MCF 10A (cell line): Measurements from ENCODE around the gene B3GNT8. TPM values are rescaled to one million over a fixed set of nuclear protein-coding genes. Genes with fewer than 3 reads are reported as not detected.

Experiments used
- BruUV-seq: library from RNA; stranded (reverse); fragments of 400-500 nt; replicated peaks from 2 replicates; lab custom pipeline; 2021; lab: Mats Ljungman, UMichigan
- CTCF ChIA-PET: fragments of 300-600 bp; sonication (Branson Sonifier 250); formaldehyde crosslinking; extraction: SDS; loops from one replicate; lab custom pipeline; 2021; ENCODE audit warnings: antibody characterized with exemption, inconsistent platforms; lab: Yijun Ruan, JAX
- POLR2A ChIA-PET: fragments of 300-600, 350-650 bp; sonication (Branson Sonifier 250); formaldehyde crosslinking; extraction: SDS; loops from one replicate; lab custom pipeline; 2020; ENCODE audit warnings: antibody characterized with exemption, inconsistent platforms; lab: Yijun Ruan, JAX
- DNase-seq: peaks from one replicate; pipeline ENCODE4 v3.0.0-alpha.2; 2018; ENCODE audit not compliant: unreplicated experiment
- H3K27ac Mint-ChIP-seq: one replicate; pipeline ENCODE4 v1.8.0; 2022; ENCODE audit warnings: mild to moderate bottlenecking, low read depth, mixed read lengths; ENCODE audit not compliant: unreplicated experiment
- H3K27me3 Mint-ChIP-seq: one replicate; pipeline ENCODE4 v1.8.0; 2022; ENCODE audit warnings: mixed read lengths; ENCODE audit not compliant: insufficient read depth, unreplicated experiment
- H3K36me3 Mint-ChIP-seq: one replicate; pipeline ENCODE4 v1.8.0; 2022; ENCODE audit warnings: mild to moderate bottlenecking, moderate library complexity, mixed read lengths; ENCODE audit not compliant: insufficient read depth, unreplicated experiment
- H3K4me1 Mint-ChIP-seq: one replicate; pipeline ENCODE4 v1.8.0; 2022; ENCODE audit warnings: mixed read lengths; ENCODE audit not compliant: insufficient read depth, unreplicated experiment
- H3K4me3 Mint-ChIP-seq: one replicate; pipeline ENCODE4 v1.8.0; 2022; ENCODE audit warnings: mild to moderate bottlenecking, moderate library complexity, mixed read lengths; ENCODE audit not compliant: unreplicated experiment
- H3K9me3 Mint-ChIP-seq: one replicate; pipeline ENCODE4 v1.8.0; 2022; ENCODE audit warnings: mixed read lengths; ENCODE audit not compliant: unreplicated experiment
- intact Hi-C: fragments of 100-400 bp; cut with micrococcal nuclease; formaldehyde crosslinking; loops from 2 replicates; pipeline ENCODE4 v1.14.1; 2022
- total RNA-seq: library from RNA; stranded (reverse); gene quantifications from 2 replicates; pipeline ENCODE4 v1.2.3, GENCODE V29; 2022
- TF ChIP-seq, protein P1 (sequence below): fragments of 200-600 bp; IDR thresholded peaks from one replicate; pipeline ENCODE4 v1.8.0; 2022; ENCODE audit warnings: antibody characterized with exemption, mild to moderate bottlenecking; ENCODE audit not compliant: unreplicated experiment

B3GNT8 gene
- total RNA-seq, 1 experiment from 2014 or later, result not detected

DNA sequence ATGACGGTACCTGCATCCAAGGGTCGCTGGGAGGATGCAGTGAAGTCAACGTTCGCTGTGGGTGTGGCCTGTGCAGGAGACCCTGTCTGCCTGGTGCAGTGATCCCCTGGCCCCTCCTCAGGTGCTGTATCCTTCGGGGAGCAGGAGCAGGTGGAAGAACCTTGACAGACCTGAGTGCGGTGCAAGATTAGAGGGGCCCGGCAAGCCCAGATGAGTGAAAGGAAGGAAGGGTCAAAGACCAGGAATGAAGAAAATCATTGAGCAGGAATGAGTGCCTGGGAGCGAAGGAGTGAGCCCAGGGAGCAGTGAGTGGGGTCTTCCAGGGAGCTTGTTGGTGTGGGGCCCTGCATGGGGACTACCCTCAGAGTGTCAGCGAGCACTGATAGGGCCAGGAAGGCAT is 12.7 kb downstream of the B3GNT8 start:
- TF ChIP-seq, protein P1, sequence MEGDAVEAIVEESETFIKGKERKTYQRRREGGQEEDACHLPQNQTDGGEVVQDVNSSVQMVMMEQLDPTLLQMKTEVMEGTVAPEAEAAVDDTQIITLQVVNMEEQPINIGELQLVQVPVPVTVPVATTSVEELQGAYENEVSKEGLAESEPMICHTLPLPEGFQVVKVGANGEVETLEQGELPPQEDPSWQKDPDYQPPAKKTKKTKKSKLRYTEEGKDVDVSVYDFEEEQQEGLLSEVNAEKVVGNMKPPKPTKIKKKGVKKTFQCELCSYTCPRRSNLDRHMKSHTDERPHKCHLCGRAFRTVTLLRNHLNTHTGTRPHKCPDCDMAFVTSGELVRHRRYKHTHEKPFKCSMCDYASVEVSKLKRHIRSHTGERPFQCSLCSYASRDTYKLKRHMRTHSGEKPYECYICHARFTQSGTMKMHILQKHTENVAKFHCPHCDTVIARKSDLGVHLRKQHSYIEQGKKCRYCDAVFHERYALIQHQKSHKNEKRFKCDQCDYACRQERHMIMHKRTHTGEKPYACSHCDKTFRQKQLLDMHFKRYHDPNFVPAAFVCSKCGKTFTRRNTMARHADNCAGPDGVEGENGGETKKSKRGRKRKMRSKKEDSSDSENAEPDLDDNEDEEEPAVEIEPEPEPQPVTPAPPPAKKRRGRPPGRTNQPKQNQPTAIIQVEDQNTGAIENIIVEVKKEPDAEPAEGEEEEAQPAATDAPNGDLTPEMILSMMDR, result no peak
- peaks cover 14% of the 10 kb centered on the region for H3K4me1 Mint-ChIP-seq
- BruUV-seq, result no TSS peak
- H3K27ac Mint-ChIP-seq, result no peak overlapping the region
- H3K4me3 Mint-ChIP-seq, result no peak overlapping the region
- H3K9me3 Mint-ChIP-seq, result no peaks in the 10 kb centered on the region
- DNase-seq, result no peak
- intact Hi-C loops, result no loop called here
- POLR2A ChIA-PET, result no interaction called here
- H3K27me3 Mint-ChIP-seq, result no peaks in the 10 kb centered on the region
- CTCF ChIA-PET, result interaction anchor here (0.9 kb wide), 1 partner anchor 9 kb away, joined by 3 read pairs; no protein-coding TSS in a partner anchor
- peaks cover 68% of the 10 kb centered on the region for H3K36me3 Mint-ChIP-seq

GRCh38 chr19:41413947-41414346 is 13.2 kb downstream of the B3GNT8 start:
- CTCF ChIA-PET, result interaction anchor here (0.9 kb wide), 1 partner anchor 9 kb away, joined by 3 read pairs; no protein-coding TSS in a partner anchor
- POLR2A ChIA-PET, result no interaction called here
- BruUV-seq, result no TSS peak

DNA sequence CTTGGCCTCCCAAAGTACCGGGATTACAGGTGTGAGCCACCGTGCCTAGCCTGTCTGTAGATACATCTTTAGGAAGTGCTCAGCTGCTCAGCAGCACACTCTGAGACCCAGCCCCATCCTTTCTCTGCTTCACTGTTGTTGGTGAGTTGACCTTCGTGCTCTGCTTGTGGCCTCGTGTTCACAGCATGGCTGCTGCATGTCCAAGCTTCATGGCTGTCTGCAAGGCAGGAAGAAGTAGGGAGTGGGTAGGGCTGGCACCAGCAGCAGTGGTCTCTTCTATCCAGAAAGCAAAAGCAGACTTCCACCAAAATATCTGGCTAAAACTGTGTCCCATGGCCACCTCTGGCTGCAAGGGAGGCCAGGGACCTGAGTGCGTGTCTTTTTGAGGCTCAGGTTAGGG is 14.2 kb downstream of the B3GNT8 start:
- H3K27me3 Mint-ChIP-seq, result no peaks in the 10 kb centered on the region
- H3K4me1 Mint-ChIP-seq, result peaks cover 19% of the 10 kb centered on the region
- H3K36me3 Mint-ChIP-seq, result peaks cover 53% of the 10 kb centered on the region
- no TSS peak for BruUV-seq
- TF ChIP-seq, protein P1, result no peak
- ChIA-PET POLR2A (interaction anchor here (0.7 kb wide), 1 partner anchor 1953 kb away, joined by 3 read pairs; no protein-coding TSS in a partner anchor), CTCF (no interaction called here)
- H3K4me3 Mint-ChIP-seq, result no peak overlapping the region
- no peaks in the 10 kb centered on the region for H3K9me3 Mint-ChIP-seq
- no peak overlapping the region for H3K27ac Mint-ChIP-seq
- DNase-seq, result no peak
- intact Hi-C loops, result no loop called here

More at GRCh38 chr19:41413947-41414346, 13.2 kb downstream of the B3GNT8 start:
- TF ChIP-seq, protein P1, result no peak
- Mint-ChIP-seq H3K27ac (no peak overlapping the region), H3K4me3 (no peak overlapping the region), H3K4me1 (peaks cover 19% of the 10 kb centered on the region), H3K9me3 (no peaks in the 10 kb centered on the region), H3K27me3 (no peaks in the 10 kb centered on the region), H3K36me3 (peaks cover 62% of the 10 kb centered on the region)
- no peak for DNase-seq
- intact Hi-C loops, result no loop called here

- intact Hi-C loops, result no loop called here
- ChIA-PET POLR2A (no interaction called here), CTCF (interaction anchor here (0.5 kb wide), 1 partner anchor 13 kb away, joined by 3 read pairs; no protein-coding TSS in a partner anchor)
- Mint-ChIP-seq H3K4me1 (peaks cover 19% of the 10 kb centered on the region), H3K36me3 (peaks cover 42% of the 10 kb centered on the region), H3K27me3 (no peaks in the 10 kb centered on the region), H3K27ac (peak overlapping the region; percentile 54), H3K4me3 (peak overlapping the region; percentile 12), H3K9me3 (no peaks in the 10 kb centered on the region)
- TF ChIP-seq, protein P1, result no peak
- no TSS peak for BruUV-seq
- DNase-seq, result peak; percentile 69
These were observed 15.3 kb downstream of the B3GNT8 start for GRCh38 chr19:41411968-41412265.
